HEK293T (cell line): ENCODE measurements around the gene SYT12.

Experiments used
- CTCF ChIA-PET: fragments of 350-600 bp; formaldehyde crosslinking; extraction: SDS; loops from one replicate; lab custom pipeline; 2021; ENCODE audit warnings: antibody characterized with exemption, inconsistent platforms; lab: Yijun Ruan, JAX
- POLR2A ChIA-PET: fragments of 350-600 bp; formaldehyde crosslinking; extraction: SDS; loops from one replicate; lab custom pipeline; 2020; ENCODE audit warnings: antibody characterized with exemption, inconsistent platforms; lab: Yijun Ruan, JAX
- DNase-seq: peaks from one replicate; pipeline ENCODE4 v3.0.0; 2012; ENCODE audit warnings: mixed read lengths; ENCODE audit errors: extremely low spot score
- ARNT ChIP-seq: fragments of 450-650 bp; IDR thresholded peaks from 2 replicates; pipeline ENCODE4 v1.6.1; 2017; ENCODE audit warnings: mild to moderate bottlenecking
- BHLHE40 ChIP-seq: fragments of 450-650 bp; IDR thresholded peaks from 2 replicates; pipeline ENCODE4 v1.6.1; 2016; ENCODE audit warnings: mild to moderate bottlenecking, moderate library complexity, borderline replicate concordance
- CTBP1 ChIP-seq: fragments of 450-650 bp; IDR thresholded peaks from 2 replicates; pipeline ENCODE4 v1.6.1; 2016; ENCODE audit warnings: borderline replicate concordance
- ELF4 ChIP-seq: fragments of 450-650 bp; IDR thresholded peaks from 2 replicates; pipeline ENCODE4 v1.6.1; 2017; ENCODE audit warnings: antibody characterized with exemption
- FOXA1 ChIP-seq: fragments of 450-650 bp; IDR thresholded peaks from 2 replicates; pipeline ENCODE4 v1.6.1; 2016; ENCODE audit warnings: mild to moderate bottlenecking
- FOXK2 ChIP-seq: fragments of 450-650 bp; IDR thresholded peaks from 2 replicates; pipeline ENCODE4 v1.6.1; 2016; ENCODE audit warnings: mild to moderate bottlenecking
- FOXM1 ChIP-seq: fragments of 450-650 bp; IDR thresholded peaks from 2 replicates; pipeline ENCODE4 v1.6.1; 2017; ENCODE audit warnings: mild to moderate bottlenecking, borderline replicate concordance
- HDGF ChIP-seq: fragments of 450-650 bp; IDR thresholded peaks from 2 replicates; pipeline ENCODE4 v1.6.1; 2017; ENCODE audit warnings: antibody characterized with exemption, borderline replicate concordance
- L3MBTL2 ChIP-seq: fragments of 450-650 bp; conservative IDR thresholded peaks from 2 replicates; pipeline ENCODE4 v1.6.1; 2016; ENCODE audit warnings: mild to moderate bottlenecking
- LEF1 ChIP-seq: fragments of 450-650 bp; IDR thresholded peaks from 2 replicates; pipeline ENCODE4 v1.6.1; 2017; ENCODE audit warnings: mild to moderate bottlenecking, borderline replicate concordance
- NFRKB ChIP-seq: fragments of 450-650 bp; IDR thresholded peaks from 2 replicates; pipeline ENCODE4 v1.6.1; 2016; ENCODE audit warnings: mild to moderate bottlenecking, moderate library complexity
- PKNOX1 ChIP-seq: fragments of 450-650 bp; IDR thresholded peaks from 2 replicates; pipeline ENCODE4 v1.6.1; 2016
- SP1 ChIP-seq: fragments of 450-650 bp; IDR thresholded peaks from 2 replicates; pipeline ENCODE4 v1.6.1; 2017
- SUZ12 ChIP-seq: fragments of 450-650 bp; IDR thresholded peaks from 2 replicates; pipeline ENCODE4 v1.6.1; 2016; ENCODE audit warnings: mild to moderate bottlenecking
- TARDBP ChIP-seq: fragments of 450-650 bp; IDR thresholded peaks from 2 replicates; pipeline ENCODE4 v1.6.1; 2016
- ZNF384 ChIP-seq: fragments of 450-650 bp; IDR thresholded peaks from 2 replicates; pipeline ENCODE4 v1.6.1; 2016

The SYT12 gene

DNA sequence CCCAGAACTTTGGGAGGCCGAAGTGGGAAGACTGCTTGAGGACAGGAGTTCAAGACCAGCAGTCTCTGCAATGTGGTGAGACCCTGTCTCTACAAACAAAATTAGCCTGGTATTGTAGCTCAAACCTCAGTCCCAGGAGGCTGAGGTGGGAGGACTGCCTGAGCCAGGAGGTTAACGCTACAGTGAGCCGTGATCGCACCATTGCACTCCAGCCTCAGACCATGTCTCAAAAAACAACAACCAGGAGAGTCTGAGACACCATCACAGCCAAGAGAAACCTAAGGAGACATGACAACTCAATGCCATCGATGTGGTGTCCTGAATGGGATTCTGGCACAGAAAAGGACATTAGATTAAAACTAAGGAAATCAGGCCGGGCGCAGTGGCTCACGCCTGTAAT lies 67.8 kb downstream of the SYT12 start:
- CTCF ChIA-PET: no interaction called here
- DNase-seq: no peak
- TF ChIP-seq PKNOX1 (no peak), TARDBP (no peak), L3MBTL2 (no peak), FOXK2 (no peak), SUZ12 (no peak), NFRKB (no peak), ZNF384 (no peak), SP1 (no peak), FOXA1 (no peak), LEF1 (no peak), ELF4 (no peak), CTBP1 (no peak), ARNT (no peak), HDGF (no peak), BHLHE40 (no peak), FOXM1 (no peak)
- POLR2A ChIA-PET: no interaction called here

DNA sequence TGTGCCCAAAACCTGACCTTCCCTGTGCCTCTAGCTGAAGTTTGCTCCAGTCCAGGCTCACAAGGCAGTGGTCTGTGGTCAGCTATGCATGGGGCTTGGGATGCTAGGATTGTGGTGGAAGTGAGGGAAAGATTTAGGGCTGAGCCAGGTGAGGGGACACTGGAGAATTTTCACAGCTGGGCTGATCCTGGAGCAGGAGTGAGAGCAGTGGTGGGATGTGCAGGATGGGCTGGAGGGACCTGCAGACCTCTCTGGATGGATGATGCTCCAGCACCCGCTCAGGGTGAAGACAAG lies 72.2 kb downstream of the SYT12 start:
- ChIA-PET CTCF (interaction anchor here (0.7 to 1.4 kb wide), 4 partner anchors 9 to 227 kb away, joined by 3 to 6 read pairs (median 4); no protein-coding TSS in a partner anchor), POLR2A (no interaction called here)

GRCh38 chr11:67098799-67099429 lies 76.0 kb downstream of the SYT12 start:
- DNase-seq: no peak
- ChIA-PET POLR2A (interaction anchor here (0.6 kb wide), 1 partner anchor 1634 kb away, joined by 4 read pairs; no protein-coding TSS in a partner anchor), CTCF (interaction anchor here (0.7 kb wide), 1 partner anchor 16 kb away, joined by 3 read pairs; no protein-coding TSS in a partner anchor)
- no peak for TF ChIP-seq BHLHE40
- no peak for TF ChIP-seq ARNT
- no peak for TF ChIP-seq HDGF
- no peak for TF ChIP-seq LEF1
- no peak for TF ChIP-seq TARDBP
- no peak for TF ChIP-seq FOXM1
- no peak for TF ChIP-seq FOXA1
- TF ChIP-seq ELF4: no peak
- no peak for TF ChIP-seq PKNOX1
- no peak for TF ChIP-seq SUZ12
- no peak for TF ChIP-seq SP1
- no peak for TF ChIP-seq ZNF384
- TF ChIP-seq L3MBTL2: no peak

More for the DNA sequence above, 72.2 kb downstream of the SYT12 start:
- no peak for TF ChIP-seq ARNT
- no peak for TF ChIP-seq TARDBP
- TF ChIP-seq L3MBTL2: no peak
- TF ChIP-seq PKNOX1: no peak
- TF ChIP-seq FOXA1: no peak
- no peak for DNase-seq

DNA sequence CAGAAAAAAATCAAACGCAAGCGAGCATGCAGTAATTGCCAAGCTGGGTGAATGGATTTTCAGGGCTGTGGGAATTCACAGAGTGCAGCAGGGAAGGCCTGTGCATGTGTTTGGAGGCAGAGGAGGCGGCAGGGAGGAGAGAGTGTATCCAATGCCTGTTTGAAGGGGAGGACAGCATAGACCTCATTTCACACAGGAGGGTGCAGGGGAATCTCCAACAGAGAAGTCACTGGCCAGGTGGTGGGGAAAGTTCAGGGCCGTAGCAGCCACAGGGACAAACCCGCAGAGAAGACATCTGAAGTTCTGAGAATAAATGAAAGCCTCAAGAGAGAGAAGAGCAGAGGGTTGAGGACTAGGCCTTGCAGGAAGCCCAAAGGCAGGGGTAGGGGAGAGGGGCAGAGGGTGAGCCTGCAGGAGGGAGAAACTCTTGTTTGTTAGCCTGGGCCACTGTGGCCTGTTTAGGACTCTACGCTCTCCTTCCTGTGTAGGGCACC lies 76.9 kb downstream of the SYT12 start:
- TF ChIP-seq LEF1 (no peak), FOXA1 (no peak), SUZ12 (no peak), FOXK2 (no peak), SP1 (no peak), FOXM1 (no peak), ARNT (no peak), HDGF (no peak), ELF4 (no peak), ZNF384 (no peak), NFRKB (no peak), CTBP1 (no peak), BHLHE40 (no peak), TARDBP (no peak), PKNOX1 (no peak), L3MBTL2 (no peak)
- DNase-seq: no peak
- ChIA-PET CTCF (no interaction called here), POLR2A (no interaction called here)
